NCI-H128 (cell line): ENCODE data around the gene SPCS2.

Experiments
- DNase-seq: peaks from one replicate; lab custom pipeline; 2025; ENCODE audit not compliant: unreplicated experiment; lab: John Stamatoyannopoulos, UW

The SPCS2 gene

DNA sequence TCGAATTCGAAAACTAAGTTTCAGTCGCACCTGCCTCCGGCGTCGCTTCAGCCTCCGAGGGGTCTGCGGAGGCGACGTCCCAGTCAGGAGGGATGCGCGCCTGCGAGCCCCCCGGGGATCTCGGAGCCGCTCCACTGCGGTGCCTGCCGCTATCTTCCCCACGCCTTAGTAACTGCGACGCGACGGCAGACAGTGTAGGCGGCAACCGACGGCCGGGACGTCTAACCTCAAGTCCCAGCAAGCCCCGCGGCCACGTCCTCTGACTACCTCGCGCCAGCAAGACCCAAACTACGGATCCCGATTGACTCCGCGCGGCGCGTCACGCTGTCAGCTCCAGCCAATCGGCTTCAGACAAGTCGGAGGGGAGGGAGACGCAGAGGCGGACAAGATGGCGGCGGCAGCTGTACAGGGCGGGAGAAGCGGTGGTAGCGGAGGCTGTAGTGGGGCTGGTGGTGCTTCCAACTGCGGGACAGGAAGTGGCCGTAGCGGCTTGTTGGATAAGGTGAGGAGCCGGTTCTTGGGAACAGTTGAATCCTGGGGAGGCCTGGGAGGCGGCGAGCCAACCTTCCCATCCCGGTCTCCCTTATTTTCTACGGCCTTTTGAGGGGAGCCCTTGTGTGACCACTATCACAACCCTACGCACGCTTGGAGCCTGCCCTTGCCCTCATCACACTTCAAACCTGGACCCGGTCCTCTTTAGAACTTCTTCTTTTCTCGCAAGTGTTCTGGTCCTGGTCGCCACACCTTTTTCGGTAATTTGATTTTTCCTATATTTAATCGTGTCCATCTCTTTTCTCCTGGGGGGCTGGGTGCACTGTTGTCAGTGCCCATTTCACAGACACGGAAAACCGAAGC, at the start of gene SPCS2, which contains the start of gene XRRA1:
TSS of gene SPCS2 (plus strand) at position 369 of the 855 bp plus-strand sequence. CDS start at position 389, 20 bp downstream.
TSS of gene XRRA1 (minus strand) at position 194 of the 855 bp plus-strand sequence. CDS start 8,213 bp downstream, outside the sequence.
- peak; percentile 94 for DNase-seq

GRCh38 chr11:74902342-74902741, 46.7 kb upstream of the SPCS2 start:
- no peak for DNase-seq

GRCh38 chr11:74905326-74905725, 43.7 kb upstream of the SPCS2 start:
- DNase-seq: no peak

- no peak for DNase-seq
Measured at GRCh38 chr11:74909385-74909784, 39.7 kb upstream of the SPCS2 start.

GRCh38 chr11:74909812-74910211, 39.3 kb upstream of the SPCS2 start:
- no peak for DNase-seq

GRCh38 chr11:74923125-74923524, 25.9 kb upstream of the SPCS2 start:
- no peak for DNase-seq

DNA sequence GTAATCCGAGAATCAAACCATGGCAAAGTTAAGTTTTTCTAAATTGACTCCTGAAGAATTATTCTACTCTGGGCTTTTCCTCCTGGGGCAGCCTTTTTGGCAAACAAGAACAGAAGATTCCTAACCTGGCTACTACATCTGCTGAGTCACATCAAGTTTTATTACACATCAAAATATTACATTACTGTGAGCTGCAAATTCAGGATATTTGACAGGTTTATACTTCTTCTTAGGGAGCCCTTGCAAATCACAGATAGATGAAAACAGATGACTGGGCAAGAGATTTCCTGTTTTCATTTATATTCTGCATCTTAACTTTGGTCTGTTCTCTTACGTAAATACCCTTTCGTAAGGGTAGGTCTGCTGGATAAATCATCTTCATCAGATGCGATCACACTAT, 23.8 kb upstream of the SPCS2 start:
- no peak for DNase-seq

DNA sequence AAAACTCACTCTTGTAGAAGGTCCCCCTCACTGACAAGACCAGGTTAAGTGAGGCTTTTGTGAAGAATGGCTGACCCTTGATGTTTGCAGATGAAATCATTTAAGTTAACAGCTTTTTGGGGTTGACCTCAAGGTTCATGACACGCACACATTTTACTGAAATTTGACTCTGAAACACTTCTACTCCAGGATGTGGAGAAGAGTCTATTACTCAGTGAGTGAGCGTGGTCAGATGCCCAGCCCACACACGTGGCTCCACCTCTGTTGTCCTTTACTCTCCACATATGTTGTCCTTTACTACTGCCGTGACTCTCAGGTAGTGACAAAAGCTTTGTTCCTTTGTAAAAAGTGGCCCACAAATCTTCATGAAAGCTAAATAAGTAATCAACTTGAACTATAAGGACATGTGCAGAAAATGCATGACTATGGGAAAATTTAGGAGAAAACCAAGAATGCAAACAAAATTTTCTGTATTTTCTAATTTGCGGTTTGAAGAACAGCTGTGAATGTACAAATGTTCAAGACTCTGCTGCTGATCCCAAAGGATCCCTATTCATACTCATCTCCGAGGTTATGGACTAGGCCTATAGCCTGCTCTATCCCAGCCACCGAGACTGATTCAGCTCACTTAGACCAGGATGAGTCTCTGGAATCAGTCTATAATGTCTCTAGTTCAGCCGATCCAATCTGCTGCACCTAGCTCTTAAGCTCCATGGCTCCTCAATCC, 22.6 kb upstream of the SPCS2 start:
- DNase-seq: no peak

DNA sequence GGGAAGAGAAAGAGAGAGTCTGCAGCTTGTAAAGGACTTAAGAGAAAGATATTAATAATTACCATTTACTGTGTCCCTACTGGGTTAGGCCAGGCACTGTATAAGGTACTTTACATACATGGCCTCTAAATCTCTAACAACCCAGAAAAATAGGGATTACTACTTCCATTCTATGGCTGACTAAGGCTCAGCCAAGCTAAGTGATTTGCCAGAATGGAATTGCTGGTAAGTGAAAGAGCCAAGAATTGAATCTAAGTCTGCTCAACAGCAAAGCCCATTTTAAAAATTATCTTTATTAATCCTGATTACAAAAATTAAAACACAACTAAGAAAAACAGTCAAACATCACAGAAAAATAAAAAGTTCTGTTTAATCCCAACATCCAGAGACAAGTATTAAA, 21.6 kb upstream of the SPCS2 start:
- DNase-seq: no peak

DNA sequence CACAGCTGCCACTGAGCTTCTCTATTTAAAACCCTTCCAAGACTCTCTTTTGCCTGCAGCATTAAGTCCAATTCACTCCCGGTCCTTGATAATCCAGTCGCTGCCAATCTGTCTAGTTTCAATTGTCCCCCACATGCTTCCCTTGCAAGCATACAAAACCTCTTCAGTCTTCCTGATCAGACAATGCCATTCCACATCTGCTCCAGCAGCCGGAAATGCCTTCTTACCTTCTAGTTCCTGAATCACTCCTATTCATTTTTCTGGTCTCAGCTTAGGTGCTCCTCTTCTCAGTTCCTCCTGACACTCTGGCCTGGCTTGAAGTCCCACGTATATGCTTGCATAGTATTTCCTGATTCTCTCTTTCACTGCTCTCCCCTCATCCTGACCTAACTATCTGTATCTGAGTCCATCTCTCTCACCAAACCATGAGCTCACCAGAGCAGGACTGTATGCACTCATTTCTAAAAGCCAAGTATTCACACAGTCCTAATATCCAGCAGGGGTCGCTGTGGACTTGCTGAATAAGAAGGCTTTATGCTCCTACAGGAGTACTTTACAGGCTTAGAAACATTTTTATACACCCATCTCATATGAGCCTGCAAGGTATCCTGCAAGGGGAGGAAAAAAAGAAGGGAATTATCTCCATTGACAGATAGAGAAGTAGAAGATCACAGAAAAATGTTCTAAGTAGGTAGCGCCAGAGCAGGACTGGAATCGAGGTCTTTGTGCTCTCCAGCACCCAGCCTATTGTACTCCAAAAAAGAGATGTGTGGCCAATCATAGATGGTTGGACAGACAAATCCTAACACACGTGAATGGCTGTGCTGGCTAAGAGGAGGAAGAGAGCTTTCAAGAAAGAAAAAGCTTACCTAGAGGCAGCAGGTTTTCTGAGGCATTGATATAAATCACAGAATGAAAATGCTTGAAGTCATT, 19.4 kb upstream of the SPCS2 start:
- DNase-seq: peak; percentile 66

DNA sequence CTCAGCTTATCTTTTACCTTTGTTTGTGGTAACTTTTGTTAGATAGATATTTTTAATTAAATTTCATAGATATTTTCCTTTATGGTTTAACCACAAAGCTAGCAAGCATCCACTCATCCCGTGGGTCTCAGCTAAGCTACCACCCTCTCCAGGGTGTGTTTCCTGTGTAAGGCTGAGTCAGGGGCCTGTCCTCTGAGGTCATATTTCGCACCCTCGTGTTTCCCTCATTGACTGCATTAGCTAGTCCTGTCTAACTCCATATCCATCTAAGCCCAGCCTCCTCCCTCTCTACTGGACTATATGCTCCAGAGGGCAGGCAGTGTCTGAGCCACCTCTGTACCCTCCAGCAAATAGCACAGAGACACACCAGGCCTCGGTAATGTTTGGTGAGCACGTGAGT, 16.9 kb upstream of the SPCS2 start:
- DNase-seq: no peak

DNA sequence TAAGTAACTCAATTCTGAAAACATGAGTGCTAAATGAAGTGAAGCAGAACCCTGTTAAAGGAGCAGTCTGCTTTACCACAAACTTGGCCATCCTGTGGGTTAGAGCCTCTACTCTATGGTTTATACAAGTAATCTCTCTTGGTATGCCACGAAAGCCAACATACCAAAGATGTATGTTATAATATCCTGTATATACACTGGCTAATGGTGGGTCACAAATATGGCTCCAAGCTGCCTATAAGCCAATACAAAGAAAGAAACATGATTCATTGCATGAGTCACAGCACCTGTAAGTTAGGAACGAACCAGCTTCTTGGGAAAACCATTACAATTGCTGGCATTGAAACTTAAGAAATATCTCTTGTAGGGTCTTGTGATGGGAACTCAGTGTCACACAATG, 16.3 kb upstream of the SPCS2 start:
- DNase-seq: no peak

DNA sequence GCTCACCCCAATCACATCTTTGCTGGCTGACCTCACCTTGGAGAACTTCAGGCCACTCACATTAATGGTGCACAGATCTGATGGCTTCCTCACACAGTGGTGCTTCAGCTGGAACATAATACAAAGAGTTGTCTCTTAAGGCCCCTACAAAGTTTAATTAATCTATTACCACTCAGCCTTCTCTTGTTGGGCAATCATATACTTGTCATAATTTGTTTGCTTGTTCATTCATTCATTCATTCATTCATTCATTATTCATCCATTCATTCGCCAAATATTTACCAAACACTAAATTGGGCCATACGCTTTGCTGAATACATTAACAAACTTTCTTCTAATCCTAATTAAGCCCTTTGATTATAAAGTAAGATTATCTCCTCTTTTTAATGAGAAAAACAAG, 15.3 kb upstream of the SPCS2 start:
- DNase-seq: no peak

- no peak for DNase-seq
Measured at GRCh38 chr11:74935285-74935684, 13.8 kb upstream of the SPCS2 start.

DNA sequence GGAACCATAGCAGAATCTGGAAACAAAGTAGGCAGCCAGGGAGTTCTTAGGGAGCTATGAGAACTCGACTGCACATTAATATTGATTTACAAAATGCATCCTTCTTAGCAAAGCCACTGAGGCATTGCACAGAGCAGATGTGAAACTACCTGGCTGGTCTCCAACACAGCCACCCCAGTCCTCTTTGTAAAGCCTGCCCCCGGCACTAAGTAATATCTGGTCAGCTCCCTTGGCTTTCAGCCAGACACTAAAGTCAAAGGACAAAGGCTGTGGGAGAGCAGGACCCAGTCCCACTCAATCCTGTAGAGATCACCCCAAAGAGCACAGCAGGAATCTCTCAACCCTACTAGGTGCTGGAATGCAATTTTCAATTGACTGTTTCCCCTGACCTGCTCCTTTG, 13.0 kb upstream of the SPCS2 start:
- no peak for DNase-seq

GRCh38 chr11:74936976-74937375, 12.1 kb upstream of the SPCS2 start:
- no peak for DNase-seq

GRCh38 chr11:74937696-74938475, 11.2 kb upstream of the SPCS2 start:
- no peak for DNase-seq

DNA sequence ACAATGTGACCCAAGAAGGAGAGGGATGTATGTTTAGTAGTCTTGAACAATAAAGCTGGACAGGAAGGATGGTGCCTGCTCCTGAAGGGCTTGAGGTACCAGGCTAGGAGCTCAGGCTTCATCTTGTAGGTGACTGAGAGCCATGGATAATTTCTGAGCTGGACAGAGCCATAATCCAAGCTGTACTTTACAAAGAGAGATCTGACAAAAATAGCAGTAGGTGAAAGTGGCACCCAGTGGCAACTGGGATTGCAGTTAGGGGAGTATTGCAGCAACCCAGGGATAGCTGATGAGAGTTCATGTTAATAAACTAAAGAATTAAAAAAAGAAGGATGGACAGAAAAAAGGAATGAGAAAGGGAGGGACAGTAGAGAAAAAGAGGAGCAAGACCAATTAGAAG, 7.6 kb upstream of the SPCS2 start:
- DNase-seq: no peak

- DNase-seq: no peak
Measured at GRCh38 chr11:74942073-74942759, 6.8 kb upstream of the SPCS2 start.

DNA sequence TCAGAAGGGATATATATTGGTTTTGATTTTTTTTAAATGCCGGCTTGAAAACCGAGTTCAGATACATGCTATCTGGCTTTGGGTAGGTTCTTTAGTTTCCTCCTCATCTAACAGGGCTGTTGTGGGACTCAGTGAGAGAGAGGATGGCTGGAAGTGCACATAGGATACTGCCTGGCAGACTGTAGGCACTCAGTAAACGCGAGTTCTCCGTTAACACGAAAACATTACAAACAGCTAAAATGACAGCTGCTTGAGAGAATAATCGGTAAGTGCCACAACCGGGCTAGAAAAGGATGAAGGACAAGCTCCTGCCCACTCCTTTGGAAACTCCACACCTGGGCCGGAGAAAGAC, 544 bp upstream of the SPCS2 start:
- no peak for DNase-seq
